PC-9 (cell line): ENCODE measurements around the gene ADAMTS2.
"Not testable (repeated sequence)": the region's sequence is repeated elsewhere in the genome, so short reads cannot be mapped to it uniquely, and the experiment has no call there.

Source experiments
- CTCF ChIP-seq: fragments of 200-600 bp; sonication (generic); conservative IDR thresholded peaks from 2 replicates; pipeline ENCODE4 v1.6.1; 2017; ENCODE audit warnings: mixed run types, antibody characterized with exemption, mild to moderate bottlenecking, moderate library complexity
- EZH2 ChIP-seq: fragments of 200-600 bp; sonication (generic); IDR thresholded peaks from 2 replicates; pipeline ENCODE4 v1.8.0; 2017; ENCODE audit warnings: antibody characterized with exemption, low read depth

DNA sequence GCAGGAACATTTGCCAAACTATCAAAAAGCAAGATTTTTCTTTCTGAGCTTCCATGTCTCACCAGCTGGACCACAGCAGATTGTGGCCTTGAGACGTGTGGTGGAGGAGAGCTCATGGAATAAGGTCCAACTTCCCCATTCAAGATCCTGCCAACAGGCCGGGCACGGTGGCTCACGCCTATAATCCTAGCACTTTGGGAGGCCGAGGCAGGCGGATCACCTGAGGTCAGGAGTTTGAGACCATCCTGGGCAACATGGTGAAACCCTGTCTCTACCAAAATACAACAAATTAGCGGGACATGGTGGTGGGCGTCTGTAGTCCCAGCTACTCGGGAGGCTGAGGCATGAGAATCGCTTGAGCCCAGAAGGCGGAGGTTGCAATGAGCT, 59.5 kb downstream of the ADAMTS2 start:
- not testable (repeated sequence) for TF ChIP-seq CTCF, EZH2
